Renal pelvis (tissue), 4 donors: ENCODE measurements around the gene AKR7A2. TPM values are rescaled to one million over a fixed set of nuclear protein-coding genes. Genes with fewer than 3 reads are reported as not detected.
"Not testable (repeated sequence)": the region's sequence is repeated elsewhere in the genome, so short reads cannot be mapped to it uniquely, and the experiment has no call there.

Source experiments
- DNase-seq: peaks from one replicate; pipeline ENCODE4 v3.0.0-alpha.2; 2013
- polyA plus RNA-seq, 3 donors: library from polyadenylated mRNA; unstranded; fragments of 120-200 nt; gene quantifications; one replicate each; pipeline ENCODE4 v1.2.1, GENCODE V29; 2013; ENCODE audit not compliant: insufficient read length in 3 of 3

AKR7A2 gene
- polyA plus RNA-seq, 3 donors = 94.3 to 102 (median 100) TPM

GRCh38 chr1:19269427-19270342 lies 42.3 kb downstream of the AKR7A2 start:
- DNase-seq = not testable (repeated sequence)

- DNase-seq = no peak
Measured at GRCh38 chr1:19268445-19268844, 43.5 kb downstream of the AKR7A2 start.

GRCh38 chr1:19262744-19263143 lies 49.2 kb downstream of the AKR7A2 start:
- no peak for DNase-seq

GRCh38 chr1:19262047-19262446 lies 49.9 kb downstream of the AKR7A2 start:
- DNase-seq = no peak

GRCh38 chr1:19260211-19261138 lies 51.5 kb downstream of the AKR7A2 start:
- no peak for DNase-seq

DNA sequence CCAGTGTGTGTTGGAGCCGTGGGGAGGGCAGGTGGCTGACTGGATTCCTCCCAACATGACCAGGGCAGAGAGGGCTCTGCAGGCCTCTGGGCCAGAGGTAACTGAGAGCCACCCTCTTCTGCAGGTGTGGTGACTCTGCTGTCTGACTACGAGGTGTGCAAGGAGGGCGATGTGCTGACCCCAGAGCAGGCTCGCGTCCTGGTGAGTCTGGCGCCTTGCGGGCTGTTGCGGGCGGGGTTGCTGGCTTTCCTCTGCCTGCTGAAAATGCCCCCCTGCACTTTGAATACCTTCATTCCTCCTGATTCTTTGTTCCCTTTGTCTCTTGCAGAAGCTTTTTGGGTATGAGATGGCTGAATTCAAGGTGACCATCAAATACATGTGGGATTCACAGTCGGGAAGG lies 53.6 kb downstream of the AKR7A2 start:
- DNase-seq = no peak

DNA sequence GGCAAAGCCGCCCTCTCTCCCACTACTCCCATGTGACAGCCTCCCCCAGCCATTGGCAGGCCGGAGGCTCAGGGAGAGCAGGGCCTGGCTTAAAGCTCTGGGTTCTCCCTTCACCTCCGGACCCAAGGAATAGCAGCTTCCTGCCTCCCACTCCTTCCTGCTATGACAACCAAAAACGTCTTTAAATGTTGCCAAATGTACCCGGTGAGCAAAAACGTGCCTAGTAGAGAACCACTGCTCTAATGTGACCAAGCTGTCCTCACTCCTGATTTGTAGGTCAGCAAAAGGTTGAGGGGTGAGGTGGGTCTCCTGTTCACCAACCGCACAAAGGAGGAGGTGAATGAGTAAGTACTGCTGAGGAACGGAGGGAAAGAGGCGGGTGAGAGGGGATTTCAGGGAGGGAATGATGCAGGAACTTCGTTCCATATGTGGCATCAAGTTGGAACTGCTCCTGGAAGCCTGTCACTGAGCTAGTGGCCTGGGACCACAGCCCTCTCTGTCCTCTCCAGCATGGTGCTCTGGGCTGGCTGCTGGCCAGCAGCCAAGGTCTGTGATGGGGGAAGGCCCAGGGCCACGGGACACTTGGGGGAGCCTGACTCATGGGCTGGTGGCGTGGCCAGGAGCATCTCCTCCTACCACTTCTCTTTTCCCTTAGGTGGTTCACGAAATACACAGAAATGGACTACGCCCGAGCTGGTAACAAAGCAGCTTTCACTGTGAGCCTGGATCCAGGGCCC lies 54.6 kb downstream of the AKR7A2 start:
- DNase-seq = no peak

- DNase-seq = not testable (repeated sequence)
Measured at GRCh38 chr1:19256301-19256700, 55.6 kb downstream of the AKR7A2 start.

DNA sequence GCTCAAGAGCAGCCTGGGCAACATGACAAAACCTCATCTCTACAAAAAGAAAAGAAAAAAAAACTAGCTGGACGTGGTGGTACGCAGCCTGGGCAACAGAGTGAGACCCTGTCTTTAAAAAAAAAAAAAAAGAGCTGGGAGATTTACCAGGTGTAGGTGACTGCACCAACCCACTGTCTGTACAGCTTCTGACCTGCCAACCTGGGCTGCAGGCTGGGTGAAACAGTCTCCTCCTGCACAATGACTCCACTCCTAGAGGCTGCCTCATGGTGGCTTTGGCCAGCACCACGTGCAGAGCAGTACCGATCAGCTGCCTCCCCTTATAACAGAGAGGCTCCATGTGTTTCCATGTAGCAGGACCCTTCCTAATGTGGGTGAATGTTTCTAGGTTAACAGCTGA lies 56.7 kb downstream of the AKR7A2 start:
- no peak for DNase-seq

DNA sequence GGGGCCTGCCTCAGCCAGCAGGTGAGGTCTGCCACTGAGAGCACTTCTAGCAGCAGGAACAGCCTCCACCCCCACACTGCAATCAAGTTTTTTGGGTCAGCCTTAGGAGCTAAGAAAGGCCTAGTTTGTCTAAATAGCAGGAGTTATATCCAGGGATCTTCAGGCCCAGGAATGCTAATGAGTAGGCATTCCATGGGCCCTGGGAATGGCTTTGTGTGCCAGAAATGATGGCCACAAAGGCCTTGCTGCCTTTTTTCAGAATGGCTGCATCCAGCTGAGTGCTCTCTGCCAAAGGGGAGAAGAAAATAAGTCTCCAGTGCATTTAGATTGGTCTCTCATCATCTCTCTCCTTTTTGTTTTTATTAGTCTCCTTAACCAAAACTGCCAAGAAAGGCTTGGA lies 57.5 kb downstream of the AKR7A2 start:
- no peak for DNase-seq

Other genes starting within 250 kb of the AKR7A2 start
- gene UBR4, start 101.9 kb downstream of the AKR7A2 start, polyA plus RNA-seq = 100 to 1,000 TPM; 124 to 171 (median 147) TPM
- 10 to 100 TPM; 52.1 to 58.0 (median 54.8) TPM for gene EMC1, start 60.6 kb downstream of the AKR7A2 start, polyA plus RNA-seq
- 10 to 100 TPM; 32.5 to 33.7 (median 32.7) TPM for gene MRTO4, start 60.3 kb downstream of the AKR7A2 start, polyA plus RNA-seq
- gene AKR7A3, start 23.4 kb downstream of the AKR7A2 start, polyA plus RNA-seq = 1 to 10 TPM; 1.4 to 3.6 (median 2.8) TPM
- 10 to 100 TPM; 15.3 to 19.3 (median 15.7) TPM for gene SLC66A1, start 182 bp upstream of the AKR7A2 start, polyA plus RNA-seq
- 100 to 1,000 TPM; 225 to 275 (median 245) TPM for gene CAPZB, start 173.4 kb upstream of the AKR7A2 start, polyA plus RNA-seq